HCT116 (cell line): ENCODE results near the gene NDUFA7. TPM values are rescaled to one million over a fixed set of nuclear protein-coding genes. Genes with fewer than 3 reads are reported as not detected.
"Not testable (repeated sequence)": the region's sequence is repeated elsewhere in the genome, so short reads cannot be mapped to it uniquely, and the experiment has no call there.

Experiments used
- ATAC-seq: fragments of 200-7000 bp; cut with Tn5 transposase; 2 replicates; pipeline ENCODE4 v1.9.1; 2020; ENCODE audit warnings: mild to moderate bottlenecking, moderate library complexity
- BruUV-seq: library from RNA; stranded (reverse); fragments of 400-500 nt; replicated peaks from 2 replicates; lab custom pipeline; 2021; lab: Mats Ljungman, UMichigan
- CTCF ChIA-PET: fragments of 300-600 bp; sonication (Branson Sonifier 250); formaldehyde crosslinking; loops from one replicate; lab custom pipeline; 2021; ENCODE audit warnings: antibody characterized with exemption; lab: Charles Lee
- POLR2A ChIA-PET: fragments of 300-600, 350-600 bp; sonication (Branson Sonifier 250); formaldehyde crosslinking; loops from one replicate; lab custom pipeline; 2021; ENCODE audit warnings: antibody characterized with exemption; lab: Charles Lee
- RAD21 ChIA-PET, 2 experiments: fragments of 300-600 bp; sonication (Branson Sonifier 250); formaldehyde crosslinking; loops; one replicate each; lab custom pipeline; 2023; ENCODE audit warnings: low total read pairs in 2 of 2; ENCODE audit not compliant: uncharacterized antibody in 2 of 2, unreplicated experiment in 2 of 2, low non-redundant PET in 1 of 2; lab: Charles Lee
- DNase-seq: peaks from one replicate; pipeline ENCODE4 v3.0.0-alpha.2; 2010; ENCODE audit warnings: low read depth, low spot score
- H2AFZ ChIP-seq: fragments of 200-600 bp; shearing (Covaris generic), sonication (generic); 2 replicates; pipeline ENCODE4 v1.6.1; 2017; ENCODE audit warnings: low read depth, mixed run types, mixed read lengths, antibody characterized with exemption, low read length; ENCODE audit not compliant: poor library complexity, severe bottlenecking
- H3K27ac ChIP-seq: 2 replicates; pipeline ENCODE4 v1.5.1; 2012; ENCODE audit warnings: low read depth, low read length
- H3K27me3 ChIP-seq: fragments of 200-600 bp; sonication (generic); 2 replicates; pipeline ENCODE4 v1.6.1; 2016; ENCODE audit warnings: mixed run types, low read length, mixed read lengths; ENCODE audit not compliant: insufficient read depth
- H3K36me3 ChIP-seq, 2 experiments: fragments of 200-500 bp in 1 of 2; fragments of 200-600 bp in 1 of 2; sonication (Bioruptor generic) in 1 of 2; sonication (generic) in 1 of 2; 2 replicates each; pipeline versions ENCODE4 v1.5.1 to v1.6.1; 2014 to 2016; ENCODE audit warnings: low read length in 2 of 2, inconsistent platforms in 1 of 2, mixed read lengths in 1 of 2, mixed run types in 1 of 2; ENCODE audit not compliant: insufficient read depth in 2 of 2, control insufficient read depth in 1 of 2
- H3K4me1 ChIP-seq, 2 experiments: fragments of 200-600 bp in 1 of 2; sonication (generic) in 1 of 2; 2 replicates each; pipeline versions ENCODE4 v1.5.1 to v1.6.1; 2012 to 2017; ENCODE audit warnings: low read length in 2 of 2, inconsistent platforms in 1 of 2, mild to moderate bottlenecking in 1 of 2, mixed read lengths in 1 of 2, mixed run types in 1 of 2, moderate library complexity in 1 of 2; ENCODE audit not compliant: insufficient read depth in 2 of 2, control insufficient read depth in 1 of 2
- H3K4me2 ChIP-seq: fragments of 200-600 bp; sonication (generic); 2 replicates; pipeline ENCODE4 v1.6.1; 2017; ENCODE audit warnings: mixed run types, low read length, mixed read lengths
- H3K4me3 ChIP-seq, 2 experiments: fragments of 200-600 bp in 1 of 2; sonication (generic) in 1 of 2; replicated peaks in 1 of 2; 2 replicates each; pipeline ENCODE4 v1.5.1; 2011 to 2016; ENCODE audit warnings: low read length in 2 of 2, control low read depth in 1 of 2, low read depth in 1 of 2, mild to moderate bottlenecking in 1 of 2, mixed read lengths in 1 of 2, mixed run types in 1 of 2
- H3K79me2 ChIP-seq: fragments of 200-600 bp; sonication (generic); 2 replicates; pipeline ENCODE4 v1.6.1; 2017; ENCODE audit warnings: mild to moderate bottlenecking, mixed run types, low read length, moderate library complexity, mixed read lengths; ENCODE audit not compliant: insufficient read depth
- H3K9ac ChIP-seq: fragments of 200-600 bp; sonication (generic); 2 replicates; pipeline ENCODE4 v1.6.1; 2016; ENCODE audit warnings: low read length, mixed read lengths
- H3K9me2 ChIP-seq: fragments of 200-600 bp; sonication (generic), shearing (Covaris generic); 2 replicates; pipeline ENCODE4 v1.6.1; 2017; ENCODE audit warnings: mixed run types, mild to moderate bottlenecking, moderate library complexity; ENCODE audit not compliant: insufficient read depth
- H3K9me3 ChIP-seq, 2 experiments: fragments of 200-500 bp in 1 of 2; fragments of 200-600 bp in 1 of 2; sonication (Bioruptor generic) in 1 of 2; sonication (generic) in 1 of 2; 2 replicates each; pipeline ENCODE4 v1.6.1; 2014 to 2017; ENCODE audit warnings: low read length in 2 of 2, mixed read lengths in 2 of 2, inconsistent platforms in 1 of 2, low read depth in 1 of 2, mild to moderate bottlenecking in 1 of 2, mixed run types in 1 of 2, moderate library complexity in 1 of 2; ENCODE audit not compliant: control insufficient read depth in 1 of 2, insufficient read depth in 1 of 2
- H4K20me1 ChIP-seq: fragments of 200-600 bp; sonication (generic), shearing (Covaris generic); 2 replicates; pipeline ENCODE4 v1.6.1; 2017; ENCODE audit warnings: mixed run types, mild to moderate bottlenecking, moderate library complexity; ENCODE audit not compliant: insufficient read depth
- CEBPB ChIP-seq: IDR thresholded peaks from 2 replicates; pipeline ENCODE4 v1.6.1; 2012; ENCODE audit warnings: low read depth
- EZH2phosphoT487 ChIP-seq: fragments of 200-600 bp; IDR thresholded peaks from 2 replicates; pipeline ENCODE4 v1.6.1; 2018; ENCODE audit warnings: antibody characterized with exemption, borderline replicate concordance
- JUND ChIP-seq: IDR thresholded peaks from 2 replicates; pipeline ENCODE4 v1.6.1; 2012
- POLR2A ChIP-seq: IDR thresholded peaks from 2 replicates; pipeline ENCODE4 v1.7.0; 2011; ENCODE audit warnings: borderline replicate concordance; ENCODE audit not compliant: insufficient read depth, insufficient read length; ENCODE audit errors: extremely low read depth
- POLR2AphosphoS5 ChIP-seq: IDR thresholded peaks from 2 replicates; pipeline ENCODE4 v1.6.1; 2011; ENCODE audit warnings: mild to moderate bottlenecking, low read depth, low read length, moderate library complexity
- SIN3A ChIP-seq: IDR thresholded peaks from 2 replicates; pipeline ENCODE4 v1.6.1; 2012; ENCODE audit warnings: low read depth
- SP1 ChIP-seq: IDR thresholded peaks from 2 replicates; pipeline ENCODE4 v1.6.1; 2012; ENCODE audit warnings: low read depth
- YY1 ChIP-seq: IDR thresholded peaks from 2 replicates; pipeline ENCODE4 v1.6.1; 2011; ENCODE audit warnings: low read length, low read depth, moderate library complexity, mild to moderate bottlenecking; ENCODE audit not compliant: insufficient replicate concordance; ENCODE audit errors: extremely low read depth
- intact Hi-C: fragments of 100-400 bp; cut with micrococcal nuclease; formaldehyde crosslinking; loops from 2 replicates; pipeline ENCODE4 v1.10.0; 2022
- total RNA-seq: library from RNA; stranded (reverse); gene quantifications from one replicate; pipeline ENCODE4 v1.2.1, GENCODE V29; 2021; ENCODE audit not compliant: unreplicated experiment

The NDUFA7 gene
- total RNA-seq, 1 experiment from 2014 or later = 86.9 TPM

GRCh38 chr19:8352134-8352827, 31.1 kb upstream of the NDUFA7 start:
- H3K9ac ChIP-seq = no peak overlapping the region
- H3K4me1 ChIP-seq = peaks cover 25 to 48% of the 10 kb centered on the region in 2 experiments
- no peak overlapping the region for H3K27ac ChIP-seq
- ATAC-seq (no peak), DNase-seq (no peak)
- H3K9me3 ChIP-seq = no peaks in the 10 kb centered on the region
- no peaks in the 10 kb centered on the region for H3K79me2 ChIP-seq
- H3K9me2 ChIP-seq = no peaks in the 10 kb centered on the region
- ChIA-PET RAD21 (no interaction called here), POLR2A (interaction anchor here (0.7 to 1.2 kb wide), 2 partner anchors 9 to 15 kb away, joined by 3 to 4 read pairs; partner anchors contain the start of gene KANK3), CTCF (interaction anchor here (0.7 to 4.0 kb wide), 3 partner anchors 11 to 992 kb away, joined by 4 to 20 read pairs (median 14); partner anchors contain the start of gene ANGPTL4)
- H3K4me3 ChIP-seq = no peak overlapping the region
- H4K20me1 ChIP-seq = no peaks in the 10 kb centered on the region
- H2AFZ ChIP-seq = no peak overlapping the region
- BruUV-seq = no TSS peak
- no peak for TF ChIP-seq POLR2AphosphoS5
- TF ChIP-seq SP1 = no peak
- TF ChIP-seq YY1 = no peak
- no peak for TF ChIP-seq POLR2A
- no peak for TF ChIP-seq EZH2phosphoT487
- no peak for TF ChIP-seq CEBPB
- TF ChIP-seq SIN3A = no peak
- TF ChIP-seq JUND = no peak
- H3K36me3 ChIP-seq = no peaks in the 10 kb centered on the region
- intact Hi-C loops = loop anchor here (5.0 to 10.0 kb wide), 3 partner anchors 60 to 225 kb away; partner anchors contain the start of genes HNRNPM, MARCHF2 and MYO1F
- H3K4me2 ChIP-seq = no peak overlapping the region
- H3K27me3 ChIP-seq = no peaks in the 10 kb centered on the region

- intact Hi-C loops = loop anchor here (5.0 to 10.0 kb wide), 3 partner anchors 62 to 228 kb away; partner anchors contain the start of genes HNRNPM, MARCHF2 and MYO1F
- CTCF ChIA-PET = not testable (repeated sequence)
- RAD21 ChIA-PET = interaction anchor here in 1 of 2 experiments (0.7 kb wide), 2 partner anchors 41 to 156 kb away, joined by 4 to 6 read pairs; no protein-coding TSS in a partner anchor
Measured at GRCh38 chr19:8349629-8350372, 28.6 kb upstream of the NDUFA7 start.

More at GRCh38 chr19:8349629-8350372, 28.6 kb upstream of the NDUFA7 start:
- H3K4me2 ChIP-seq, H3K36me3 ChIP-seq, H3K4me3 ChIP-seq, DNase-seq, H3K9me3 ChIP-seq, POLR2A ChIA-PET, ATAC-seq, H3K9ac ChIP-seq, BruUV-seq, H3K27me3 ChIP-seq, H2AFZ ChIP-seq, H4K20me1 ChIP-seq, H3K27ac ChIP-seq, H3K79me2 ChIP-seq, H3K9me2 ChIP-seq: not testable (repeated sequence)
- H3K4me1 ChIP-seq = peaks cover 12 to 23% of the 10 kb centered on the region in 2 experiments
